Vagina (tissue), 2 donors: Measurements from ENCODE around the gene WIZ. TPM values are rescaled to one million over a fixed set of nuclear protein-coding genes. Genes with fewer than 3 reads are reported as not detected.

Experiments used
- DNase-seq, 2 donors: peaks; one replicate each; pipeline ENCODE4 v3.0.0-alpha.2; 2017; ENCODE audit errors: extremely low spot score in 2 of 2
- H3K27ac ChIP-seq: fragments of 200-600 bp; sonication (generic); one replicate; pipeline ENCODE4 v1.5.1; 2019
- H3K27me3 ChIP-seq: fragments of 200-600 bp; sonication (generic); one replicate; pipeline ENCODE4 v1.5.1; 2019
- H3K36me3 ChIP-seq, 2 donors: fragments of 200-600 bp; sonication (generic); one replicate each; pipeline ENCODE4 v1.5.1; 2017 to 2019
- H3K4me1 ChIP-seq: fragments of 200-600 bp; sonication (generic); one replicate; pipeline ENCODE4 v1.5.1; 2019
- H3K4me3 ChIP-seq, 2 donors: fragments of 200-600 bp; sonication (generic); 1 replicate in 1 of 2; 2 replicates in 1 of 2; pipeline ENCODE4 v1.5.1; 2016 to 2019
- H3K9me3 ChIP-seq: fragments of 200-600 bp; sonication (generic); one replicate; pipeline ENCODE4 v1.5.1; 2019
- CTCF ChIP-seq, 3 experiments: fragments of 450-650 bp in 2 of 3; fragments of 200-600 bp in 1 of 3; sonication (generic) in 1 of 3; IDR thresholded peaks; one replicate each; pipeline ENCODE4 v1.5.1; 2017 to 2019; ENCODE audit warnings: antibody characterized with exemption in 3 of 3, mild to moderate bottlenecking in 2 of 3, moderate library complexity in 2 of 3
- POLR2A ChIP-seq, 2 donors: fragments of 450-650 bp; IDR thresholded peaks; one replicate each; pipeline ENCODE4 v1.6.1; 2017; ENCODE audit warnings: antibody characterized with exemption in 2 of 2, mild to moderate bottlenecking in 2 of 2, moderate library complexity in 2 of 2
- POLR2AphosphoS5 ChIP-seq, 2 donors: sonication (generic); formaldehyde crosslinking; IDR thresholded peaks; one replicate each; pipeline ENCODE4 v1.9.0; 2017; ENCODE audit warnings: antibody characterized with exemption in 2 of 2, mild to moderate bottlenecking in 2 of 2, low read depth in 1 of 2; ENCODE audit not compliant: insufficient read depth in 1 of 2
- intact Hi-C: fragments of 100-400 bp; cut with DNase I; formaldehyde crosslinking; loops from one replicate; pipeline ENCODE4 v1.15.1; 2023
- total RNA-seq: library from RNA; depleted of rRNA; stranded (reverse); fragments of >200 nt; gene quantifications from one replicate; pipeline ENCODE4 v1.2.3, GENCODE V29; 2016

The WIZ gene
- total RNA-seq, 1 donor from 2014 or later, result 44.4 TPM

DNA sequence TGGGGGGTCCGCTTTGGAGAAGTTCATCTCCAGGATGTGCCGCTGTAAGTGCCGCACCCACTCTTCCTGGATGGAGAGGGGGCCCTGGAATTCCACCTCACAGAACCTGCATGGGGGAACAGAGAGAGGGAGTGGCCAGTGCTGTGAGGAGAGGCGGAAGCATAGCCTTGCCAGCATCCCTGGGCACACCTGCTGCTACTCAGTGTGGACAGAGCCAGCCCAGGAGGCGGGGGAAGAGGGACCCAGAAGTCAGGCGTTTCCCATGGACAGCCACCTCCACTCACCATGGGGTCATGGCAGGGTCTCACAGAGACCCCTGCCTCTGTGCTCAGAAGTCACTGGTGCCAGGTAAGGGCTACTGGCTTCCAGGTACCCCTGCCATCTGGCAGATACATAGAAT lies 26.6 kb downstream of the WIZ start:
- H3K36me3 ChIP-seq, result peaks cover 0 to 48% of the 10 kb centered on the region in 2 donors
- peaks cover 38% of the 10 kb centered on the region for H3K4me1 ChIP-seq
- H3K27me3 ChIP-seq, result no peaks in the 10 kb centered on the region
- intact Hi-C loops, result no loop called here
- DNase-seq, result no peak
- H3K4me3 ChIP-seq, result no peak overlapping the region
- H3K9me3 ChIP-seq, result no peaks in the 10 kb centered on the region
- peak overlapping the region; percentile 81 for H3K27ac ChIP-seq
- TF ChIP-seq POLR2A (IDR thresholded peaks at IDR 0.05) (no peak), CTCF (IDR thresholded peaks at IDR 0.05) (no peak), POLR2AphosphoS5 (IDR thresholded peaks at IDR 0.05; ENCODE audit: insufficient read depth in 1 of 2, low read depth in 1 of 2) (no peak)

- TF ChIP-seq POLR2AphosphoS5 (IDR thresholded peaks at IDR 0.05; ENCODE audit: insufficient read depth in 1 of 2, low read depth in 1 of 2), result no peak
- TF ChIP-seq POLR2A (IDR thresholded peaks at IDR 0.05), result no peak
- no peak for TF ChIP-seq CTCF (IDR thresholded peaks at IDR 0.05)
- Histone ChIP-seq H3K4me1 (peaks cover 43% of the 10 kb centered on the region), H3K36me3 (peaks cover 0 to 44% of the 10 kb centered on the region in 2 donors), H3K4me3 (no peak overlapping the region), H3K27ac (peak overlapping the region; percentile 81), H3K27me3 (no peaks in the 10 kb centered on the region), H3K9me3 (no peaks in the 10 kb centered on the region)
- intact Hi-C loops, result no loop called here
- DNase-seq, result no peak
Measured at GRCh38 chr19:15422296-15423075, 27.3 kb downstream of the WIZ start.

- TF ChIP-seq POLR2A (IDR thresholded peaks at IDR 0.05) (no peak), POLR2AphosphoS5 (IDR thresholded peaks at IDR 0.05; ENCODE audit: insufficient read depth in 1 of 2, low read depth in 1 of 2) (peak in 1 of 2 donors; percentile 35)
- no peak for DNase-seq
- Histone ChIP-seq H3K9me3 (no peaks in the 10 kb centered on the region), H3K36me3 (peaks cover 0 to 37% of the 10 kb centered on the region in 2 donors), H3K4me3 (no peak overlapping the region), H3K27me3 (no peaks in the 10 kb centered on the region), H3K27ac (peak overlapping the region; percentile 81), H3K4me1 (peaks cover 50% of the 10 kb centered on the region)
- intact Hi-C loops, result no loop called here
Measured at GRCh38 chr19:15421721-15422260, 28.0 kb downstream of the WIZ start.

DNA sequence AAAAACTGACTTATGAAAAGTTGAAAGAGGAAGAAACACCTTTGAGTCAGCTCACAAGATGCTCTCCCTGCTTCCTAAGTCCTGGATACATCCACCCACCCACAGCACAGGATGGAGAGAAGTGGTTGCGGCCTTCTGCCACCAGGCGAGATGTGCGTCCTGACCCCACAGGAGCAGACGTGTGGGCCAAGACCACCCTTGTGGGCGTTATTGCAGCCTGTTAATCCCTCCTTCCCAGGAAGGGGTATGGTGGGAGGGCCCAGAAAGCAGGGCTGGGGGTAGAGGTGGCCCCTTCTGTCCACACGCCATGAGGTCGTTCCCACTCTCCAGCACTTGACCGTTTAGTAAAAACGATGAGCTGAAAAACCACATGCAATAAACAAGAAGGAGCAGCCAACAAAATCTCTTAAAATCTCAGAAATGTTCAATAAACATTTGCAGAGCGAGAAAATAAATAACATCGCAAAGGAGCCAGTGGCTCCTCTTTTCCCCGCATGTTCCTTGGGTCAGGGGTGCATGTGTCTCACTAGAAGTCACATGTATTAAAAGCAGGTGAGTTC lies 28.5 kb downstream of the WIZ start:
- Histone ChIP-seq H3K27me3 (no peaks in the 10 kb centered on the region), H3K27ac (peak overlapping the region; percentile 81), H3K4me3 (no peak overlapping the region), H3K4me1 (peaks cover 56% of the 10 kb centered on the region), H3K36me3 (peaks cover 0 to 32% of the 10 kb centered on the region in 2 donors), H3K9me3 (no peaks in the 10 kb centered on the region)
- intact Hi-C loops, result no loop called here
- TF ChIP-seq POLR2A (IDR thresholded peaks at IDR 0.05), result no peak
- TF ChIP-seq CTCF (IDR thresholded peaks at IDR 0.05), result no peak
- TF ChIP-seq POLR2AphosphoS5 (IDR thresholded peaks at IDR 0.05; ENCODE audit: insufficient read depth in 1 of 2, low read depth in 1 of 2), result no peak
- no peak for DNase-seq

DNA sequence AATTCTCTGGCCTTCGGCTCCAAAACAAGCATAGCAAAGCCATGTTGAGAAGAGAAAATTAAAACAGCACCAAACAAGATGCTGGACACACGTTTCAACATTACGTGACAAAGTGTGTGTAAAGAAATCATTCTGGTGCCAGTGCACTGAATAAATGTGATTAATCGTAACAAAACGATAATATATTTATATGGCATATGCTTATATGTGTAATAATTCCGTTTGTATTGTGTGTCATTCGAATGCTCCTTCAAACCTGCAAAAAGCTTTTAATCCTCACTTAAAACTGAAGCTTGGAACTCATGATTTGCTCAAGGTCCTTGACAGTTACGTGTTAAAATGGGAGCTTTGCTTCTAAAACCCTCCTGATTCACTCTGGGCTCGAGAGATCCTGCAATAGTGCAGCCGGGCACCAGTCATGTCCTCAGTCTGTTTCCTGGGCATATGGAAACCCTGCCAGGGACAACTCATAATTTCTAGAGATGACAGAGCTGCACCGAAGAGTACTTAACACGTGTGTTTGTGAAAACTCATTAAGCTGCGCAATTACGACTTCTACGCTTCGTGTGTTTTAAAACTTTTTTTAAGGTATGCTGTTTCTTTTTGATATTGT lies 30.2 kb downstream of the WIZ start:
- Histone ChIP-seq H3K4me1 (peaks cover 69% of the 10 kb centered on the region), H3K4me3 (peak overlapping the region; percentile 80 to 93), H3K27ac (no peak overlapping the region), H3K9me3 (no peaks in the 10 kb centered on the region), H3K36me3 (peaks cover 0 to 22% of the 10 kb centered on the region in 2 donors), H3K27me3 (no peaks in the 10 kb centered on the region)
- intact Hi-C loops, result no loop called here
- no peak for DNase-seq
- TF ChIP-seq POLR2A (IDR thresholded peaks at IDR 0.05), result no peak
- TF ChIP-seq CTCF (IDR thresholded peaks at IDR 0.05), result no peak
- no peak for TF ChIP-seq POLR2AphosphoS5 (IDR thresholded peaks at IDR 0.05; ENCODE audit: insufficient read depth in 1 of 2, low read depth in 1 of 2)
